GM23248 (cell line): ENCODE results near the gene RAD52.

Source experiments
- EZH2 ChIP-seq: fragments of 200-600 bp; sonication (generic); IDR thresholded peaks from 2 replicates; pipeline ENCODE4 v1.6.1; 2018; ENCODE audit warnings: antibody characterized with exemption, mild to moderate bottlenecking; ENCODE audit not compliant: insufficient read depth, poor library complexity, severe bottlenecking
- EZH2phosphoT487 ChIP-seq: fragments of 200-600 bp; sonication (generic); IDR thresholded peaks from 2 replicates; pipeline ENCODE4 v1.6.1; 2018; ENCODE audit warnings: antibody characterized with exemption, moderate library complexity, mild to moderate bottlenecking, low read depth; ENCODE audit not compliant: insufficient read depth

- TF ChIP-seq EZH2 (no peak), EZH2phosphoT487 (no peak)
Measured at GRCh38 chr12:862303-862911, 87.1 kb downstream of the RAD52 start.
